Muscle layer of colon (tissue), 2 donors: ENCODE results near the gene KIRREL3.

Source experiments
- H3K27ac ChIP-seq: one replicate; pipeline ENCODE4 v1.7.0; 2013; ENCODE audit warnings: low read depth, mild to moderate bottlenecking, low read length, moderate library complexity
- H3K27me3 ChIP-seq, 2 donors: one replicate each; pipeline ENCODE4 v1.7.0; 2013; ENCODE audit warnings: low read length in 2 of 2, mild to moderate bottlenecking in 2 of 2; ENCODE audit not compliant: insufficient read depth in 2 of 2, control insufficient read depth in 1 of 2
- H3K36me3 ChIP-seq: one replicate; pipeline ENCODE4 v1.7.0; 2013; ENCODE audit warnings: mild to moderate bottlenecking, low read length; ENCODE audit not compliant: insufficient read depth
- H3K4me1 ChIP-seq: one replicate; pipeline ENCODE4 v1.7.0; 2013; ENCODE audit warnings: mild to moderate bottlenecking, low read length; ENCODE audit not compliant: insufficient read depth
- H3K4me3 ChIP-seq, 2 donors: one replicate each; pipeline ENCODE4 v1.7.0; 2013; ENCODE audit warnings: low read length in 2 of 2, low read depth in 1 of 2, mild to moderate bottlenecking in 1 of 2, moderate library complexity in 1 of 2
- H3K9ac ChIP-seq: one replicate; pipeline ENCODE4 v1.7.0; 2013; ENCODE audit warnings: low read length
- H3K9me3 ChIP-seq: one replicate; pipeline ENCODE4 v1.7.0; 2013; ENCODE audit warnings: mild to moderate bottlenecking, low read length
- donor health status: abdominal sarcoma.
- donor health status: Adenocarcinoma of cecum.

Gene KIRREL3

DNA sequence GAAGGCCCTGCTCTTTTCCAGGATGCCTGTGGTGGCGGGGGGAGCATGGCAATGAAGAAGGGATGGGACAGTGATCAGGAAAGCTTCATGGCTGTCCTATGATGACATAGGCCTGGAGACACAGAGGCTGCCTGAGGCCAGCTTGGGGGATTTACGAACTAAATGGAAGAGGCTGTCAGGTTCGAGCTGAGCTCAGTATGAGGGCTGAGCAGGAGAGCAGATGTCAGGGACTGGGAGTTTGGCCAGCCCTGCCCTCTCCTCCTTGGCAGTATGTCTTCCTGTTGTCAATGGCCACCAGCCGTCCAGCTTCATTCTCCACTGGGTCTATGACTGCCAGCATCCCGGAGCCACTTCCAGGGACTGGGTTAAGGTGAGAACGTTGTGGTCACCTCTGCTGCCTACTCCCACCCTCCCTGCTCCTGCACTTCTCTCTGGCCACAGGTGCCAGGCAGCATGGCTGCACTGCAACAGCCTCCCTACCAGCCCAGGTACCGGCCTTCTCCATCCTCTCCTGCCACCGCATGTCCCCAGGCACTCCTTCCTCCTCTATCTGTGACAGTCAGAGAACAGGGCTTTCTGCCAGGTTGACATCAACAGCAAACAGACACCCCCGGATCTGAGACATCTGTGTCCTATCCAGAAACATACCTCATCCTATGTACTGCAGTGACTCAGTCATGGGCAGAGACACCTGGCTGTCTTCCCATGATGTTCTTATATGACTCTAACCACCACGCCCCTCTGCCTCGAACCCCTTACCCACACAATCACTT is 75.1 kb downstream of the KIRREL3 start:
- H3K27ac ChIP-seq = no peak overlapping the region
- no peak overlapping the region for H3K4me3 ChIP-seq

DNA sequence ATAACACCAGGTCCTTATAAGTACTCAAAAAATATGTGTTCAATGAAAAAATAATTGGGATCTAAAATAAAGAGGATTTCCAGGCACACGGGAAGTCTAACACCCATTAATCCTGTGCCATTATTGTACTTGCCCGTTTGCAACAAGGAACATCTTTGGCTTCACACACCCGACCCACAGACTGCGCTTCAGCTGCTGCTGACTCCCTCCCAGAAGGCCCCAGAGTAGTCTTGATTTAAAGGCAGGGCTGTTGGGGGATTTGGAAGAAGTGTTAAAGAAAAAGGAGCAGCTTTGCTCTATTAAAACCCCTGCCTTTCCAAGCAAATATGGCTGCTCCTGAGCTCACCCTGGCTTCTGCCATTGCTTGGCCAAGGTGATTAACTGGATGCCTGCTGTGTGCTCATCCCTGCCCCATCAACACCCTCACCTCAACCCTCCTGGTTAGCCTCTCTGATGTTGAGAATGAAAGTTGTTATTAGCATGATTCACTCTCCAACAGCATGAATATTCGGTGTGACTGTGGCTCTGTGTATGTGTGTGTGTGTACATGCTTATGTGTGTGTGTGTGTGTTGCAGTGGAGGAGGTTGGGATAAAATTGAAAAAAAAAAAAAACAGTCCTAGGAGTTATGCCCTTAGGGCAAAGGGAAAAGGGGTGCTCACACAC is 76.1 kb downstream of the KIRREL3 start:
- no peaks in the 10 kb centered on the region for H3K27me3 ChIP-seq
- no peak overlapping the region for H3K9ac ChIP-seq
- no peaks in the 10 kb centered on the region for H3K36me3 ChIP-seq
- H3K9me3 ChIP-seq = no peaks in the 10 kb centered on the region
- H3K27ac ChIP-seq = no peak overlapping the region
- H3K4me3 ChIP-seq = no peak overlapping the region
- no peaks in the 10 kb centered on the region for H3K4me1 ChIP-seq

More for the DNA sequence above, 75.1 kb downstream of the KIRREL3 start:
- Histone ChIP-seq H3K36me3 (no peaks in the 10 kb centered on the region), H3K4me1 (no peaks in the 10 kb centered on the region), H3K9ac (no peak overlapping the region), H3K9me3 (no peaks in the 10 kb centered on the region), H3K27me3 (no peaks in the 10 kb centered on the region)

DNA sequence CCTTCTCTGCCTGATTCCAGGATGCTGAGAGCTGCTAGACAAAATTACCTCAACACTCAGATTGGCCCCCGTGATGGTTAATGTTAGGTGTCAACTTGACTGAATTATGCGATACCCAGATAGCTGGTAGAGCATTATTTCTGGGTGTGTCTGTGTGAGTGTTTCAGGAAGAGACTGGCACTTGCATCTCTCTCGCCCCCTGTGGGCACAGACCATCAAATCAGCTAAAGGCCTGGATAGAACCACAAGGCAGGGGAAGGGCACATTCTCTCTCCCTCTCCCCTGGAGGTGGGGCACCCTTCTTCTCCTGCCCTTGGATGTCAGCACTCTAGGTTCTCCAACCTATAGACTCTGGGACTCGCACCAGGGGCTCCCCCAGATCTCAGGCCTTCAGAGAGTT is 79.7 kb downstream of the KIRREL3 start:
- H3K27me3 ChIP-seq = no peaks in the 10 kb centered on the region
- H3K36me3 ChIP-seq = no peaks in the 10 kb centered on the region
- H3K9ac ChIP-seq = no peak overlapping the region
- H3K9me3 ChIP-seq = no peaks in the 10 kb centered on the region
- no peak overlapping the region for H3K4me3 ChIP-seq
- no peaks in the 10 kb centered on the region for H3K4me1 ChIP-seq
- H3K27ac ChIP-seq = no peak overlapping the region

DNA sequence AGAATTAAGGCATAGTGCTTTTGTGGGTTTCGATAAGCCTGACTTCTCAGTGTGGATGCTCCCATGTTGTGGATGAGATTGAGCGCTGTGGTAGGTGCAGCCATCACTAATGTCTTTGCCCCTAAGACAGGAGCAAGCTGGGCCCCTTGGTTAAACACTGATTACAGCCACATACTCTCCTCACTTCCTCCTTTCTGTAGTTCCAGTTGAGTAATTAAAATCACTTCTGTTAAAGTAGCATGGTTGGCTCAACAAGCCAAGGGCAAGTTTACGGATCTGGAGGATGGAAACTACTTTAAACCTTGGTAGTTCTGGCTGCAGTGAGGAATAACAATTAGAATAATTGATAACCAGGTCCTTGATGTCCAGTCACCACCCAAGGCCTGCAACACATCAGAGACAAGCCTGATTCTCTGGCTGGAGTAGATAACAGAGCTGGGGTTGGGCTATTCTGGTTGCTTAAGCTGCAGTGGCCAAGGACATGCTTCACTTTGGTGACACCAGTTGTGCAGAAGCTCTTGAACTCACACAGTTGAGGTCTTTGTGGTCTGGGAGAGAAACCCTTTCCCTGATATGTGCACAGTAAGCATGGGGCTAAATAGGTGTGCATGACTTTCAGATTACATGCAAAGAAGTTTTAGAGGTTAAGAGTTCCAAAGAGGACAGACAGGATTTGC is 81.3 kb downstream of the KIRREL3 start:
- Histone ChIP-seq H3K36me3 (no peaks in the 10 kb centered on the region), H3K4me1 (no peaks in the 10 kb centered on the region), H3K27ac (no peak overlapping the region), H3K9me3 (no peaks in the 10 kb centered on the region), H3K9ac (no peak overlapping the region), H3K27me3 (no peaks in the 10 kb centered on the region), H3K4me3 (no peak overlapping the region)

DNA sequence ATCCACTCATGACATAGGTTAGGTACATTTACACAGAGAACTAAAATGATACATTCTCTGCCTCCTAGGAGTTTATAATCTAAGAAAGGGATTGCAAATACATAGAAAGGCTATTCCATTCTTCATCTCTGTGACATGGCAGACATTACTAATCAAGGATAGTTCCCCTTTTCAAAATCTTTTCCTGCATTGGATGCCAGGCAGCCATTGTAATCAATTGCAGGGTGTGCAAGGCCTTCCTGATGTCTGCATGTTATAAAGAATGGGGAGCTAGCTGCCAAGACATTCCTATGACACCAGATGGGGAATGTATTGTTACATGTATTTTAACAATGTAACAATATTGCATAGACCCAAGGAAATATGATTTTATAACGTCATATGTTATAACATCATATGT is 82.0 kb downstream of the KIRREL3 start:
- no peaks in the 10 kb centered on the region for H3K27me3 ChIP-seq
- H3K27ac ChIP-seq = no peak overlapping the region
- H3K9ac ChIP-seq = no peak overlapping the region

GRCh38 chr11:126917531-126918204 is 82.9 kb downstream of the KIRREL3 start:
- Histone ChIP-seq H3K4me3 (no peak overlapping the region), H3K9ac (no peak overlapping the region), H3K27ac (no peak overlapping the region), H3K36me3 (no peaks in the 10 kb centered on the region), H3K9me3 (no peaks in the 10 kb centered on the region), H3K27me3 (no peaks in the 10 kb centered on the region), H3K4me1 (no peaks in the 10 kb centered on the region)

More for the DNA sequence above, 82.0 kb downstream of the KIRREL3 start:
- H3K4me3 ChIP-seq = no peak overlapping the region
- H3K9me3 ChIP-seq = no peaks in the 10 kb centered on the region
- no peaks in the 10 kb centered on the region for H3K4me1 ChIP-seq
- H3K36me3 ChIP-seq = no peaks in the 10 kb centered on the region

DNA sequence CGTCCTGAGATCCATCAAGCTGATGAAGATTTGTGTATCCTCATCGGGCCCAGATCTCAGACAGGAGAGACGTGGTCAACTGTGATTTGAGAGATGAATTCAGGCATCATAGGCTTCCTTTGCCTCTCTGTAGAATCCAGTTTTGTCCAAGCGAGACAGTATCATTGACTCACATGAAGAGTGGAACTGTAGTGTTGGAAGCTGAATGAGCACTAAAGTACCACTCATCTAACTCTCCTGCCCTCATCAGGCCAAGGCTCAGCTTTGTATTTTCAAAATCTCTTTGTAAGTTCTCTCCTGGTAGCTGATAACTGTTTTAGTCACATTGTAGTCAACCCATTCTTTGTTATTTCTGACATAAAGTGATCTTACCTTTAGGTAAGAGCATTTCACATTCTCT is 85.1 kb downstream of the KIRREL3 start:
- Histone ChIP-seq H3K27me3 (no peaks in the 10 kb centered on the region), H3K9me3 (no peaks in the 10 kb centered on the region), H3K27ac (no peak overlapping the region), H3K4me1 (no peaks in the 10 kb centered on the region), H3K9ac (no peak overlapping the region), H3K4me3 (no peak overlapping the region), H3K36me3 (no peaks in the 10 kb centered on the region)

DNA sequence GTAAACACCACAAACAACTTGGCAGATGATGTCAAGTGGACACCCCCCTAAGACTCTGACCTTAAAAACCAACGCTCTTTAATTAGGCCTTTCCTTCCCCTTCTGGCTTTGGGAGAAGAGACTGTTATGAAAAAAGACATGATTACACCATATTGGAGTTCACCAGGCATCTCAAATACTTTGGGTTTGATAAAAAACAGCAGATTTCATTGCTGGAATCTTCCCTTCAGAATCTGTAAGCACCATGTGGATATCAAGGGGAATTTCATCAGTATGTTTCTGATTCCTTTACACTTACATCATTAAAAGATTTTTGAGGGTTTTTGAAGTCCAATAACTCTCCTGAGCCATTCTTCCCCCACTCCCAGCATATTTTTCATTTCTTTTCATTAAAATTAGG is 85.6 kb downstream of the KIRREL3 start:
- H3K9me3 ChIP-seq = no peaks in the 10 kb centered on the region
- no peaks in the 10 kb centered on the region for H3K4me1 ChIP-seq
- no peak overlapping the region for H3K27ac ChIP-seq
- no peak overlapping the region for H3K9ac ChIP-seq
- no peak overlapping the region for H3K4me3 ChIP-seq
- H3K36me3 ChIP-seq = no peaks in the 10 kb centered on the region
- H3K27me3 ChIP-seq = no peaks in the 10 kb centered on the region

DNA sequence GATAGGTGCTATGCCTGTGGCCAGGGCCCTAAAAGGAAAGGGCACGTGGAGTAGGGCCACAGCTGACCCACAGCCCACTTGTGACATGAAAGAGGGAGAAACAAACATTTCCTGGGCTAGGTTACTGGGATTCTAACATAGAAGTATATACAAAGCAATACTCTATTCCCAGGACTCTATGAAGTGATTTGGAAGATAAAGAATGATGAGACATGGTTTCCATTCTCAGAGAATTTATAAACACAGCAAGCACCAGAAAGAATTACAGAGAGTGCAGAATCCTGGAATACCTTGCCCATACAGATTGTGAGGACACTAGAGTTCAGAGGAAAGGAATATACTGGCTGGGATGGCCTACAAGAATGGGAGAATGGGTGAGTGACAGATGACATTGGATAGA is 86.4 kb downstream of the KIRREL3 start:
- Histone ChIP-seq H3K36me3 (no peaks in the 10 kb centered on the region), H3K4me3 (no peak overlapping the region), H3K27me3 (no peaks in the 10 kb centered on the region), H3K9me3 (no peaks in the 10 kb centered on the region), H3K9ac (no peak overlapping the region), H3K4me1 (no peaks in the 10 kb centered on the region), H3K27ac (no peak overlapping the region)

DNA sequence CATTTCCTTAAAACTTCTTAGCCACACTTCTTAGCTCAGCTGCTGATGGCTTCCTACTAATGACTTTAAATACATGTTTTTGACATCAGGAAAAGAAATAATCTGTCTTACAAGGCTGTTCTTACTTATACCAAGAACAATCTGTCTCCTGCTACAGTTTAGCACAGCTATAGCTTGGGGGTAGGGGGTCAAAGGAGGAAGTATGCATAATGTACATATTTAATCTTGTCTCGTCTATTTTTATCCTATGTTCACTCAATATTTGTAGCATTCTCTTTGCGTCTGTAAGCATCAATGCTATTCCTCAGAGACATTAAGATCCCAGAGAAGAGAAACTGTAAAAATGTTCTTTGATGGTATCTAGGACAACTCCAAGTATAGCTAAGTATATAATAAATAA is 96.0 kb downstream of the KIRREL3 start:
- Histone ChIP-seq H3K27me3 (no peaks in the 10 kb centered on the region), H3K4me3 (no peak overlapping the region), H3K36me3 (no peaks in the 10 kb centered on the region), H3K4me1 (no peaks in the 10 kb centered on the region), H3K9ac (no peak overlapping the region), H3K27ac (no peak overlapping the region), H3K9me3 (no peaks in the 10 kb centered on the region)

DNA sequence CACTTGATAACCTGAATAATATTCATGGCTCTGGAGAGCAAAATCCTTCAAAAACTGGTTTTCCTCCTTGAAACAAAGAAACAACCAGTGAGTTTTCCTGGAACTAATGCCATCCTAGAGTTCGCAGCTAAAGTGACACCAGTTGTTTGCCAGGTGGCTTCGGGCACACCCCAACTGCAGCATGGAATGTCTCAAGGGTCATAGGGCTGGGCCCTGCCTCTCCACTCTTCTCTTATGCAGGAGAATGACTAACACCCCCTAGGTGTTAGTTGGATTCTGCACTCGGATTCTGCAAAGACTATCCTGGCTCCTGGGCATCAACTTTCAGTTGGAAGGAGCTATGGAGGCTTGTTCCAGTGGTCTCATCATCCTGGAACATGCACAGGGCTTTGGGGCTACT is 98.8 kb downstream of the KIRREL3 start:
- Histone ChIP-seq H3K4me3 (no peak overlapping the region), H3K9ac (no peak overlapping the region), H3K27me3 (no peaks in the 10 kb centered on the region), H3K27ac (no peak overlapping the region), H3K9me3 (no peaks in the 10 kb centered on the region), H3K4me1 (no peaks in the 10 kb centered on the region), H3K36me3 (no peaks in the 10 kb centered on the region)
